AG04450 (cell line): ENCODE data around the gene RETSAT. TPM values are rescaled to one million over a fixed set of nuclear protein-coding genes. Genes with fewer than 3 reads are reported as not detected.
"Not testable (repeated sequence)": the region's sequence is repeated elsewhere in the genome, so short reads cannot be mapped to it uniquely, and the experiment has no call there.

Experiments
- CTCF ChIA-PET: fragments of 300-600, 350-600 bp; formaldehyde crosslinking; extraction: SDS; loops from one replicate; lab custom pipeline; 2022; ENCODE audit warnings: antibody characterized with exemption, inconsistent platforms; lab: Charles Lee
- POLR2A ChIA-PET: fragments of 350-600 bp; formaldehyde crosslinking; extraction: SDS; loops from one replicate; lab custom pipeline; 2021; ENCODE audit warnings: antibody characterized with exemption, inconsistent platforms; lab: Yijun Ruan, JAX
- DNase-seq: peaks from one replicate; pipeline ENCODE4 v3.0.0-alpha.2; 2011; ENCODE audit warnings: low read depth, low spot score
- H3K27ac ChIP-seq: one replicate; pipeline ENCODE4 v1.5.1; 2012; ENCODE audit warnings: low read depth, low read length, control low read depth
- H3K27me3 ChIP-seq: one replicate; pipeline ENCODE4 v1.6.0; 2012; ENCODE audit warnings: low read length; ENCODE audit not compliant: control insufficient read depth, insufficient read depth
- H3K4me3 ChIP-seq: 2 replicates; pipeline ENCODE4 v1.5.1; 2011; ENCODE audit warnings: mild to moderate bottlenecking, low read depth, low read length, control low read depth
- H3K9me3 ChIP-seq: 2 replicates; pipeline ENCODE4 v1.5.1; 2012; ENCODE audit warnings: low read length; ENCODE audit not compliant: control insufficient read depth, insufficient read depth
- polyA plus RNA-seq: library from polyadenylated mRNA; depleted of rRNA; stranded (reverse); fragments of >200 nt; gene quantifications from 2 replicates; pipeline ENCODE4 v1.2.3, GENCODE V29; 2011
- TF ChIP-seq, protein P1 (sequence below): IDR thresholded peaks from 2 replicates; pipeline ENCODE4 v1.5.1; 2011; ENCODE audit warnings: low read depth, low read length, control low read depth, inconsistent platforms

The RETSAT gene
- polyA plus RNA-seq, 1 experiment, result 35.5 TPM

DNA sequence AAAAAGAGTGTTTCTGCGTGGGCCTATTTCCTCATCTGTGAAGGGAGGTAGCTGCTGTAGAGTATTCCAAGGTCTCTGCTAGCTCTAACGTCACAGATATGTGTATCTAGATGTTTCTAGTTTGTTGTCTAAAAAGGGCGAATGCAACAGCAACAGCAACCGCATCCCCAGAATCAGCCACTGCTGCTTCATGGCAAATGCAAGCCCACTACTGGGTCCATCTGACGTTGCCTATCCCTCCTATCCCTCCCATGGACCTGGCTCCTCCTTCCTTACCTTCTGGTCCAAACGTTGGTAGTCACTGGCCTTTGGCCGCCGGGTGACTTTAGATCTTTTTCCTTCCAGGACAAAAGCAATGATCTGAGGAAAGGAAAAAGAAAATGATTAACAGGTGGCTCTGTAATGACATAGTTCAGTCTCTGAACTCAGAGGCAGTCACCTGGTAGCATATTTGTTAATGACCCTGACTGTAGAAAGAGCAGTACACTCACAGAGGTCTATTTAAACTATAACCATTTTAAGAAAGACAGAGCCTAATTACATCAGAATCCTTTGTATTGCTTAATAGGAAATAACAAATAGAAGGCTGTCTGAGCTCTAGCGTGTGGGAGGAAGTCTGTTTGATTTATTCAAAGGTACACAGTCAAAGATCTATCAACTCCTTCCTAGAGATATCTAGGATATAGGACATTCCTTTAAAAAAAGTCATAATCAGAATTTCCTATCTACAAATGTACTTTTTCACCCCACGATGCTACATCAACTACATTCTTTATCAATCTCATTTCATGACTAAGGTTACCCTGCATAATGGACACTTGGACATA, 29.5 kb downstream of the RETSAT start:
- TF ChIP-seq, protein P1, sequence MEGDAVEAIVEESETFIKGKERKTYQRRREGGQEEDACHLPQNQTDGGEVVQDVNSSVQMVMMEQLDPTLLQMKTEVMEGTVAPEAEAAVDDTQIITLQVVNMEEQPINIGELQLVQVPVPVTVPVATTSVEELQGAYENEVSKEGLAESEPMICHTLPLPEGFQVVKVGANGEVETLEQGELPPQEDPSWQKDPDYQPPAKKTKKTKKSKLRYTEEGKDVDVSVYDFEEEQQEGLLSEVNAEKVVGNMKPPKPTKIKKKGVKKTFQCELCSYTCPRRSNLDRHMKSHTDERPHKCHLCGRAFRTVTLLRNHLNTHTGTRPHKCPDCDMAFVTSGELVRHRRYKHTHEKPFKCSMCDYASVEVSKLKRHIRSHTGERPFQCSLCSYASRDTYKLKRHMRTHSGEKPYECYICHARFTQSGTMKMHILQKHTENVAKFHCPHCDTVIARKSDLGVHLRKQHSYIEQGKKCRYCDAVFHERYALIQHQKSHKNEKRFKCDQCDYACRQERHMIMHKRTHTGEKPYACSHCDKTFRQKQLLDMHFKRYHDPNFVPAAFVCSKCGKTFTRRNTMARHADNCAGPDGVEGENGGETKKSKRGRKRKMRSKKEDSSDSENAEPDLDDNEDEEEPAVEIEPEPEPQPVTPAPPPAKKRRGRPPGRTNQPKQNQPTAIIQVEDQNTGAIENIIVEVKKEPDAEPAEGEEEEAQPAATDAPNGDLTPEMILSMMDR, result no peak
- Histone ChIP-seq H3K27ac (no peak overlapping the region), H3K4me3 (peak overlapping the region; percentile 82), H3K27me3 (no peaks in the 10 kb centered on the region), H3K9me3 (no peaks in the 10 kb centered on the region; the same call in 1 of the 2 replicates)
- POLR2A ChIA-PET, result interaction anchor here (0.6 to 1.2 kb wide), 5 partner anchors 10 to 429 kb away, joined by 3 to 6 read pairs (median 3); partner anchors contain the start of gene MAT2A
- no peak for DNase-seq
- CTCF ChIA-PET, result interaction anchor here (1.1 to 2.4 kb wide), 2 partner anchors 24 to 226 kb away, joined by 4 to 12 read pairs; no protein-coding TSS in a partner anchor

DNA sequence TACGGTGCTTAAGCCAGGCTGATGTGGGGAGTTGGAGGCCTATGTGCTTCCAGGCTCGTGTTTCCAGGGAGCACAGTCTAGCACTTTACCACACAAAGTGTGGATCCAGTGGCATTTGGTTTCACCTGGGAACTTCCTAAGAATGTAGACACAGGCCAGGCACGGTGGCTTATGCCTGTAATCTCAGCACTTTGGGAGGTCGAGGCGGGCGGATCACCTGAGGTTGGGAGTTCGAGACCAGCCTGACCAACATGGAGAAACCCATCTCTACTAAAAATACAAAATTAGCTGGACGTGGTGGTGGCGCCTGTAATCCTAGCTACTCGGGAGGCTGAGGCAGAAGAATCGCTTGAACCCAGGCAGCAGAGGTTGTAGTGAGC, 30.4 kb downstream of the RETSAT start:
- H3K27ac ChIP-seq, DNase-seq, H3K9me3 ChIP-seq, H3K27me3 ChIP-seq, H3K4me3 ChIP-seq: not testable (repeated sequence)
- POLR2A ChIA-PET, result interaction anchor here (0.6 to 1.2 kb wide), 3 partner anchors 11 to 429 kb away, joined by 3 to 6 read pairs (median 4); no protein-coding TSS in a partner anchor
- CTCF ChIA-PET, result interaction anchor here (2.4 kb wide), 1 partner anchor 227 kb away, joined by 12 read pairs; no protein-coding TSS in a partner anchor

DNA sequence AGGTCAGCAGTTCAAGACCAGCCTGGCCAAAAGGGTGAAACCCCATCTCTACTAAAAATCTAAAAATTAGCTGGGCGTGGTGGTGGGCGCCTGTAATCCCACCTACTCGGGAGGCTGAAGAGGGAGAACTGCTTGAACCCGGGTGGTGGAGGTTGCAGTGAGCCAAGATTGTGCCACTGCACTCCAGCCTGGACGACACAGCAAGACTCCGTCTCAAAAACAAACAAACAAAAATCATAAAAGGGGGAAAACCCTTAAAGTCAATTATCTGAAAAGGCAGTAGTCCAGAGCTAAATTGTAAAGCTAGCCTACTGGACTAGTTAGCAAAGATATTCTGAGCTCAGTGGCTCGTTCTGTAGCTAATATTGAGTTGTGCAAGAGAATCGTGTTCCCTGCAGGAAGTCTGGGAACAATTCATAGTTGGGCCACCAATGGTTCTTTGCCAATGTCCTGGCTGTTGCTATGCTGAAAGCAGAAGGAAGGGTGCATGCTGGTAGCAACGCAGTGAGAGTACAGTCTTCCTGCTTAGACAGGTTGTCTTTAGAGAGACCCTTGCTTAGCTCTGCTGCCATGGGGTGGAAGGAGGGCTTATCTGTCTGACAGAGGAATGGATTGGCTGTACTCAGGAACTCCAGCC, 30.9 kb downstream of the RETSAT start:
- DNase-seq, result no peak
- ChIA-PET CTCF (interaction anchor here (2.4 kb wide), 1 partner anchor 228 kb away, joined by 12 read pairs; no protein-coding TSS in a partner anchor), POLR2A (interaction anchor here (1.2 kb wide), 1 partner anchor 11 kb away, joined by 3 read pairs; no protein-coding TSS in a partner anchor)
- TF ChIP-seq, protein P1, result no peak
- Histone ChIP-seq H3K27ac (no peak overlapping the region), H3K4me3 (no peak overlapping the region), H3K9me3 (no peaks in the 10 kb centered on the region; the same call in 1 of the 2 replicates), H3K27me3 (no peaks in the 10 kb centered on the region)

DNA sequence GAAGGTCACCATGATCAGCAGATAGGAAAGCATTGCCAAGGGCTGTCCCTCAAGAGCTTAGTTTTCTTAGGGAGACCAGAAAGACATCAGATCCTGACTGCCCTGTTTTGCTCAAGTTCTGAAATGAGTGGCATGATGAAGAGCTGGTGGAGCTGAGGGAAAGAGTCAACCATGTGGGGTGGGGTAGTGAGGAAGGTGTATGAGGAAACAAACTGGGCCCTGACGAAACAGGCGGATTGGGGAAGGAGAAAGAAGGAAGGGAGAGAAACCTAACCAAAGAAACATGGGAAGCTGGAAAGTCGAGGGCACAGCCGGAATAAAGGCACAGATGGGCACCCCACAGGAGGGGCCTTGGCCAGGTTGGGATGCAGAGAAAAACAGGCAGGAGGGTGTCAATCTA, 34.5 kb downstream of the RETSAT start:
- no peaks in the 10 kb centered on the region for H3K27me3 ChIP-seq
- POLR2A ChIA-PET, result interaction anchor here (0.6 to 1.3 kb wide), 3 partner anchors 10 to 220 kb away, joined by 3 to 4 read pairs (median 3); partner anchors contain the start of genes ELMOD3 and RETSAT
- CTCF ChIA-PET, result interaction anchor here (1.9 kb wide), 1 partner anchor 253 kb away, joined by 5 read pairs; no protein-coding TSS in a partner anchor
- no peak overlapping the region for H3K4me3 ChIP-seq
- DNase-seq, result no peak
- H3K9me3 ChIP-seq, result no peaks in the 10 kb centered on the region; the same call in 1 of the 2 replicates
- TF ChIP-seq, protein P1, result no peak
- no peak overlapping the region for H3K27ac ChIP-seq
